Activated CD8-positive, alpha-beta T cell treated with anti-CD3 and anti-CD28 coated beads for 36 hours (primary cell): Measurements from ENCODE around the gene DLL4. TPM values are rescaled to one million over a fixed set of nuclear protein-coding genes. Genes with fewer than 3 reads are reported as not detected.

Experiments used
- ATAC-seq: fragments of 200-7000 bp; cut with Tn5 transposase; one replicate; pipeline ENCODE4 v1.10.0; 2021; ENCODE audit warnings: mild to moderate bottlenecking, moderate library complexity
- CTCF ChIA-PET: fragments of 350-600 bp; sonication (Branson Sonifier 250); formaldehyde crosslinking; loops from one replicate; lab custom pipeline; 2021; ENCODE audit warnings: antibody characterized with exemption; lab: Charles Lee
- POLR2A ChIA-PET: fragments of 350-600 bp; sonication (Branson Sonifier 250); formaldehyde crosslinking; loops from one replicate; lab custom pipeline; 2021; ENCODE audit warnings: antibody characterized with exemption; lab: Charles Lee
- DNase-seq: peaks from one replicate; pipeline ENCODE4 v3.0.0-alpha.2; 2020
- H3K27ac Mint-ChIP-seq: one replicate; pipeline ENCODE4 v1.8.0; 2021; ENCODE audit warnings: mild to moderate bottlenecking, mixed read lengths
- H3K27me3 Mint-ChIP-seq: one replicate; pipeline ENCODE4 v1.8.0; 2021; ENCODE audit warnings: mixed read lengths
- H3K36me3 Mint-ChIP-seq: one replicate; pipeline ENCODE4 v1.8.0; 2021; ENCODE audit warnings: low read depth, mixed read lengths
- H3K4me1 Mint-ChIP-seq: one replicate; pipeline ENCODE4 v1.8.0; 2021; ENCODE audit warnings: low read depth, mixed read lengths
- H3K4me3 Mint-ChIP-seq: one replicate; pipeline ENCODE4 v1.8.0; 2021; ENCODE audit warnings: mild to moderate bottlenecking, moderate library complexity, mixed read lengths
- H3K9me3 Mint-ChIP-seq: one replicate; pipeline ENCODE4 v1.8.0; 2021; ENCODE audit warnings: mixed read lengths
- CTCF ChIP-seq: fragments of 200-600 bp; IDR thresholded peaks from one replicate; pipeline ENCODE4 v1.8.0; 2022; ENCODE audit warnings: antibody characterized with exemption, mild to moderate bottlenecking
- intact Hi-C: fragments of 100-400 bp; cut with micrococcal nuclease; formaldehyde crosslinking; loops from one replicate; pipeline ENCODE4 v1.10.0; 2022
- total RNA-seq, 2 experiments: library from RNA; stranded (reverse); gene quantifications; one replicate each; pipeline ENCODE4 v1.2.3, GENCODE V29; 2021

DLL4 gene
- total RNA-seq, 2 experiments from 2014 or later: not detected

GRCh38 chr15:40955930-40956540, 26.9 kb downstream of the DLL4 start:
- DNase-seq (no peak), ATAC-seq (no peak)
- H3K27me3 Mint-ChIP-seq: no peaks in the 10 kb centered on the region
- no peaks in the 10 kb centered on the region for H3K9me3 Mint-ChIP-seq
- H3K27ac Mint-ChIP-seq: no peak overlapping the region
- POLR2A ChIA-PET: interaction anchor here (0.7 to 6.1 kb wide), 5 partner anchors 14 to 570 kb away, joined by 3 to 67 read pairs (median 7); no protein-coding TSS in a partner anchor
- peak overlapping the region; percentile 55 for H3K4me3 Mint-ChIP-seq
- CTCF ChIA-PET: interaction anchor here (1.0 to 7.5 kb wide), 3 partner anchors 14 to 61 kb away, joined by 3 to 73 read pairs (median 4); partner anchors contain the start of gene VPS18
- peaks cover 28% of the 10 kb centered on the region for H3K4me1 Mint-ChIP-seq
- intact Hi-C loops: loop anchor here (10.0 kb wide), 1 partner anchor 51 kb away; no protein-coding TSS in a partner anchor
- no peak for TF ChIP-seq CTCF
- H3K36me3 Mint-ChIP-seq: peaks cover 37% of the 10 kb centered on the region

DNA sequence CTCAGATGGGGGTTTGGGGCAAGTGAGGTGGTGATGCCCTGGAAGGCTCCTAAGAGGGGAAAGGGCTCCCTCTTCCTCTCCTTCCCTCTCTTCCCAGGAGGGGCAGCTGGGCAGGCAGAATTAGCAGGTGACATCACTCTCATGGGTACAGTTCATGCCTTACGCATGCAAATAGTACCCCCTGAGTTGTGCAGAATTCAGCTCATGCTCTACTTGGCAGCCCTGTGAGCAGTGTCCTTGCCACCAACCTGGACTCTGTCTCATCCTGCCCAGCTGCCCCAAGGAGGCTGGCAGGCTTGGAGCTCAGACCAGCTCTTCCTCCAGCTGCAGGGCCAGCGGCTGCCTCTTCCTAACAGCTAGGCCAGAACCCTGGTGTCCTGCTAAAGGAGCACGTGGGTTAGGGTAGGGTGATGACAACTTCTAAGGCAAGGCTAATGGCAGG, 27.4 kb downstream of the DLL4 start:
- no peak for DNase-seq
- no peak overlapping the region for H3K27ac Mint-ChIP-seq
- peaks cover 37% of the 10 kb centered on the region for H3K36me3 Mint-ChIP-seq
- intact Hi-C loops: loop anchor here (10.0 kb wide), 1 partner anchor 52 kb away; no protein-coding TSS in a partner anchor
- no peak for TF ChIP-seq CTCF
- ChIA-PET CTCF (interaction anchor here (1.0 to 7.5 kb wide), 3 partner anchors 15 to 62 kb away, joined by 3 to 73 read pairs (median 4); partner anchors contain the start of gene VPS18), POLR2A (interaction anchor here (0.7 to 6.1 kb wide), 5 partner anchors 14 to 570 kb away, joined by 3 to 67 read pairs (median 7); no protein-coding TSS in a partner anchor)
- peaks cover 27% of the 10 kb centered on the region for H3K4me1 Mint-ChIP-seq
- ATAC-seq: no peak
- no peaks in the 10 kb centered on the region for H3K9me3 Mint-ChIP-seq
- no peaks in the 10 kb centered on the region for H3K27me3 Mint-ChIP-seq
- H3K4me3 Mint-ChIP-seq: peak overlapping the region; percentile 55

DNA sequence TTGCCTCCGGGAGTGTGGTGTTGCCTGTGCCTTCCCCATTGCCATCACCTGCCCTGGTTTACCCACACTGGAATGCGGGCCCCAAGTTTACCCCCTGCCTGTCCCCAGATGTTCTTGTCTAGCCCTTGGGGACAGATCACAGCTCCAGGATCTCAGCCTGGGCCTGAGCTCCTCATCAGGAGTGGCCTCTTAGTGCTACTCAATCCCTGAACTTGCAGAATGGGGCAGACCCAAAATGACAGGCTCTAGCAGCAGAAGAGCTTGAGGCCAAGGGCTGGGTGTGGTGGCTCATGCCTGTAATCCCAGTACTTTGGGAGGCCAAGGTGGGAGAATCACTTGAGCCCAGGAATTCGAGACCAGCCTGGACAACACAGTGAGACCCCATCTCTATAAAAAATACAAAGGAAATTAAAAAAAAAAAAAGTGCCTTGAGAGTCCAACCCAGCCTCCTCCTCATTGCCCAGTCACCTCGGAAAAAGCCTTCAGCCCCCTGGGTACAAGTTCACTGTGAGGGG, 28.0 kb downstream of the DLL4 start:
- ChIA-PET POLR2A (interaction anchor here (0.9 to 6.1 kb wide), 4 partner anchors 15 to 42 kb away, joined by 3 to 67 read pairs (median 7); no protein-coding TSS in a partner anchor), CTCF (interaction anchor here (1.1 to 7.5 kb wide), 3 partner anchors 15 to 62 kb away, joined by 3 to 73 read pairs (median 4); partner anchors contain the start of gene VPS18)
- H3K36me3 Mint-ChIP-seq: peaks cover 33% of the 10 kb centered on the region
- no peak overlapping the region for H3K4me3 Mint-ChIP-seq
- no peaks in the 10 kb centered on the region for H3K9me3 Mint-ChIP-seq
- H3K4me1 Mint-ChIP-seq: peaks cover 23% of the 10 kb centered on the region
- H3K27me3 Mint-ChIP-seq: no peaks in the 10 kb centered on the region
- TF ChIP-seq CTCF: no peak
- DNase-seq (no peak), ATAC-seq (no peak)
- intact Hi-C loops: loop anchor here (10.0 kb wide), 1 partner anchor 52 kb away; no protein-coding TSS in a partner anchor
- H3K27ac Mint-ChIP-seq: no peak overlapping the region

- intact Hi-C loops: loop anchor here (10.0 kb wide), 1 partner anchor 53 kb away; no protein-coding TSS in a partner anchor
- DNase-seq: no peak
- no peak for TF ChIP-seq CTCF
- ChIA-PET CTCF (interaction anchor here (0.8 to 1.2 kb wide), 2 partner anchors 27 to 51 kb away, joined by 3 to 4 read pairs; no protein-coding TSS in a partner anchor), POLR2A (interaction anchor here (0.9 to 1.7 kb wide), 5 partner anchors 18 to 50 kb away, joined by 3 to 7 read pairs (median 3); no protein-coding TSS in a partner anchor)
- H3K9me3 Mint-ChIP-seq: no peaks in the 10 kb centered on the region
- H3K4me1 Mint-ChIP-seq: peaks cover 22% of the 10 kb centered on the region
- peaks cover 33% of the 10 kb centered on the region for H3K36me3 Mint-ChIP-seq
- H3K27ac Mint-ChIP-seq: no peak overlapping the region
- ATAC-seq: no peak
- no peaks in the 10 kb centered on the region for H3K27me3 Mint-ChIP-seq
- no peak overlapping the region for H3K4me3 Mint-ChIP-seq
These were observed 28.5 kb downstream of the DLL4 start for GRCh38 chr15:40957581-40958051.
